Neutrophil (primary cell): Measurements from ENCODE around the gene STEAP1B.

ENCODE experiments used
- H3K27ac ChIP-seq: fragments of 200-600 bp; sonication (generic); 2 replicates; pipeline ENCODE4 v1.5.1; 2016; ENCODE audit warnings: mild to moderate bottlenecking, moderate library complexity
- H3K27me3 ChIP-seq: fragments of 200-600 bp; sonication (generic); 2 replicates; pipeline ENCODE4 v1.6.0; 2016; ENCODE audit warnings: mild to moderate bottlenecking
- H3K36me3 ChIP-seq: fragments of 200-600 bp; sonication (generic); 2 replicates; pipeline ENCODE4 v1.5.1; 2017
- H3K4me1 ChIP-seq, 2 experiments: fragments of 200-600 bp in 1 of 2; sonication (generic) in 1 of 2; 1 replicate in 1 of 2; 2 replicates in 1 of 2; pipeline versions ENCODE4 v1.5.1 to v1.6.1; 2013 to 2016; ENCODE audit warnings: low read depth in 1 of 2, low read length in 1 of 2, mild to moderate bottlenecking in 1 of 2, moderate library complexity in 1 of 2; ENCODE audit not compliant: control insufficient read depth in 1 of 2, insufficient read depth in 1 of 2
- H3K4me3 ChIP-seq, 2 experiments: fragments of 200-600 bp in 1 of 2; sonication (generic) in 1 of 2; 1 replicate in 1 of 2; 2 replicates in 1 of 2; pipeline ENCODE4 v1.5.1; 2013 to 2016; ENCODE audit warnings: low read depth in 1 of 2, low read length in 1 of 2, mild to moderate bottlenecking in 1 of 2, moderate library complexity in 1 of 2
- H3K9me3 ChIP-seq: fragments of 200-600 bp; sonication (generic); 2 replicates; pipeline ENCODE4 v1.5.1; 2016
- CTCF ChIP-seq: fragments of 200-600 bp; sonication (generic); IDR thresholded peaks from 2 replicates; pipeline ENCODE4 v1.5.1; 2016; ENCODE audit warnings: antibody characterized with exemption

STEAP1B gene

GRCh38 chr7:22386865-22387264 is 113.1 kb downstream of the STEAP1B start:
- H3K4me1 ChIP-seq: no peaks in the 10 kb centered on the region
- no peak overlapping the region for H3K4me3 ChIP-seq
- no peaks in the 10 kb centered on the region for H3K9me3 ChIP-seq
- H3K27me3 ChIP-seq: no peaks in the 10 kb centered on the region
- no peaks in the 10 kb centered on the region for H3K36me3 ChIP-seq
- no peak overlapping the region for H3K27ac ChIP-seq
- TF ChIP-seq CTCF: no peak

- Histone ChIP-seq H3K4me1 (no peaks in the 10 kb centered on the region), H3K36me3 (no peaks in the 10 kb centered on the region), H3K27me3 (no peaks in the 10 kb centered on the region), H3K4me3 (no peak overlapping the region), H3K27ac (no peak overlapping the region), H3K9me3 (no peaks in the 10 kb centered on the region)
- TF ChIP-seq CTCF: no peak
These were observed 113.7 kb downstream of the STEAP1B start for GRCh38 chr7:22386206-22386858.

GRCh38 chr7:22385326-22385725 is 114.7 kb downstream of the STEAP1B start:
- Histone ChIP-seq H3K27ac (no peak overlapping the region), H3K27me3 (no peaks in the 10 kb centered on the region), H3K4me1 (no peaks in the 10 kb centered on the region), H3K9me3 (no peaks in the 10 kb centered on the region), H3K36me3 (no peaks in the 10 kb centered on the region), H3K4me3 (no peak overlapping the region)
- no peak for TF ChIP-seq CTCF

GRCh38 chr7:22380333-22380732 is 119.7 kb downstream of the STEAP1B start:
- Histone ChIP-seq H3K27ac (no peak overlapping the region), H3K36me3 (no peaks in the 10 kb centered on the region), H3K9me3 (no peaks in the 10 kb centered on the region), H3K27me3 (no peaks in the 10 kb centered on the region), H3K4me3 (no peak overlapping the region), H3K4me1 (no peaks in the 10 kb centered on the region)
- TF ChIP-seq CTCF: no peak

GRCh38 chr7:22378199-22378980 is 121.6 kb downstream of the STEAP1B start:
- H3K27ac ChIP-seq: no peak overlapping the region
- H3K27me3 ChIP-seq: no peaks in the 10 kb centered on the region
- no peaks in the 10 kb centered on the region for H3K36me3 ChIP-seq
- no peaks in the 10 kb centered on the region for H3K9me3 ChIP-seq
- no peak overlapping the region for H3K4me3 ChIP-seq
- no peak for TF ChIP-seq CTCF
- no peaks in the 10 kb centered on the region for H3K4me1 ChIP-seq
